SU-DHL-6 (cell line): ENCODE measurements around the gene ATG2B.

Experiments
- EZH2phosphoT487 ChIP-seq: fragments of 200-600 bp; sonication (generic), shearing (Covaris generic); conservative IDR thresholded peaks from 2 replicates; pipeline ENCODE4 v1.6.1; 2018; ENCODE audit warnings: mild to moderate bottlenecking, antibody characterized with exemption, low read length, moderate library complexity, mixed read lengths
- TF ChIP-seq, protein P1 (sequence below): fragments of 200-600 bp; sonication (generic); IDR thresholded peaks from one replicate; pipeline ENCODE4 v1.5.1; 2017; ENCODE audit warnings: antibody characterized with exemption, mild to moderate bottlenecking, low read length, moderate library complexity; ENCODE audit not compliant: insufficient read depth, poor library complexity, severe bottlenecking

- TF ChIP-seq, protein P1, sequence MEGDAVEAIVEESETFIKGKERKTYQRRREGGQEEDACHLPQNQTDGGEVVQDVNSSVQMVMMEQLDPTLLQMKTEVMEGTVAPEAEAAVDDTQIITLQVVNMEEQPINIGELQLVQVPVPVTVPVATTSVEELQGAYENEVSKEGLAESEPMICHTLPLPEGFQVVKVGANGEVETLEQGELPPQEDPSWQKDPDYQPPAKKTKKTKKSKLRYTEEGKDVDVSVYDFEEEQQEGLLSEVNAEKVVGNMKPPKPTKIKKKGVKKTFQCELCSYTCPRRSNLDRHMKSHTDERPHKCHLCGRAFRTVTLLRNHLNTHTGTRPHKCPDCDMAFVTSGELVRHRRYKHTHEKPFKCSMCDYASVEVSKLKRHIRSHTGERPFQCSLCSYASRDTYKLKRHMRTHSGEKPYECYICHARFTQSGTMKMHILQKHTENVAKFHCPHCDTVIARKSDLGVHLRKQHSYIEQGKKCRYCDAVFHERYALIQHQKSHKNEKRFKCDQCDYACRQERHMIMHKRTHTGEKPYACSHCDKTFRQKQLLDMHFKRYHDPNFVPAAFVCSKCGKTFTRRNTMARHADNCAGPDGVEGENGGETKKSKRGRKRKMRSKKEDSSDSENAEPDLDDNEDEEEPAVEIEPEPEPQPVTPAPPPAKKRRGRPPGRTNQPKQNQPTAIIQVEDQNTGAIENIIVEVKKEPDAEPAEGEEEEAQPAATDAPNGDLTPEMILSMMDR: no peak
- no peak for TF ChIP-seq EZH2phosphoT487
Measured at GRCh38 chr14:96255501-96256366, 107.4 kb downstream of the ATG2B start, which contains the start of gene BDKRB1.
